WTC11 (cell line): ENCODE measurements around the gene ZNF786.

Experiments used
- FOXK1 ChIP-seq: sonication (generic); formaldehyde crosslinking; IDR thresholded peaks from 2 replicates; pipeline ENCODE4 v1.8.0; 2022; ENCODE audit warnings: mild to moderate bottlenecking, moderate library complexity, missing genetic modification reagents
- NR1H2 ChIP-seq: sonication (generic); formaldehyde crosslinking; IDR thresholded peaks from 2 replicates; pipeline ENCODE4 v1.9.0; 2021; ENCODE audit warnings: mild to moderate bottlenecking, moderate library complexity, missing genetic modification reagents

GRCh38 chr7:149023662-149024061 is 66.9 kb downstream of the ZNF786 start:
- TF ChIP-seq FOXK1 (no peak), NR1H2 (CRISPR knock-in tag) (no peak)
